HG03175 (cell line): Measurements from ENCODE around the gene COPG1.
"Not testable (repeated sequence)": the region's sequence is repeated elsewhere in the genome, so short reads cannot be mapped to it uniquely, and the experiment has no call there.

ENCODE experiments used
- ATAC-seq: cut with Tn5 transposase; IDR thresholded peaks from one replicate; pipeline ENCODE4 v1.9.1; 2021; ENCODE audit warnings: mild to moderate bottlenecking, moderate library complexity; ENCODE audit not compliant: unreplicated experiment

The COPG1 gene

GRCh38 chr3:129249284-129250065 is at the start of gene COPG1:
Gene COPG1, plus strand, starts transcription at chr3:129249606. Its CDS starts 104 bp downstream, at chr3:129249710.
- peak; percentile 85 for ATAC-seq

DNA sequence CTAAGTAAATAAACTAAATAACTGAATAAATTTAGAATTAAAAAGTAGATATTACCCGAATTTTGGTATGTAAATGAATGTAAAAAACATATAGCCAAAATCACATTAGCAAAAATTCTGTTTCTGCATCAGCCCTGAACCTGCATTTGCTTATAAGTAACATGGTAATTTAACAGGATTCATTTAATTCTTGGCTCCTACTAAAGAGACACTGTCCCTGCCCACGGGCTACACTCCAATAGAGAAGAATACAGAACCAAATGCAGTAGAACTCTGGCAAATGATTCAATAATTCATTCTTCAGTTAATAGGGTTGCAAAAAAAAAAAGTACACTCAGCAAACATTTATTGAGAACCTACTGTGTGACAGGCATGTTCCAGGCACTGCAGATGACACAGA is 44.9 kb upstream of the COPG1 start:
- ATAC-seq = no peak

GRCh38 chr3:129205109-129205832 is 44.1 kb upstream of the COPG1 start:
- no peak for ATAC-seq

DNA sequence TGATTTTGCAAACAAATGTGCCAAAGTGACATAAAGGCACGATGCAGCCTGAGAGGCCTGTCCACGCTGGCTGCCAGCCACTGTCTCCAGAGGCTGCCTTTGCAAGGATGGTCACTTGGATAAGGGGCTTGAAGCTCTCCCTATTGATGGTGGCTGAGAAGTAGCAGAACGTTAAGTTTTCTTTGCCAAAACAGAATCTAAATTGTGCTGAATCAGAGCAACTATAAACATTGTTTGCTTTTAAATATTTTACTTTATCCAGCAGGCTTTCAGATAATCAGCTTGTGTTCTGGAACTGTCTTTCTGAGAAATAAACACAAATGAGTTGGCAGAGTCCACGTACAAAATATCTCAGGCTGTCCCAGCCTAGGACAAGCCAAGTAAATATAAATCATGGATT is 41.9 kb upstream of the COPG1 start:
- no peak for ATAC-seq

- ATAC-seq = no peak
These were observed 38.1 kb upstream of the COPG1 start for GRCh38 chr3:129211345-129211744.

GRCh38 chr3:129211772-129212171 is 37.6 kb upstream of the COPG1 start:
- no peak for ATAC-seq

DNA sequence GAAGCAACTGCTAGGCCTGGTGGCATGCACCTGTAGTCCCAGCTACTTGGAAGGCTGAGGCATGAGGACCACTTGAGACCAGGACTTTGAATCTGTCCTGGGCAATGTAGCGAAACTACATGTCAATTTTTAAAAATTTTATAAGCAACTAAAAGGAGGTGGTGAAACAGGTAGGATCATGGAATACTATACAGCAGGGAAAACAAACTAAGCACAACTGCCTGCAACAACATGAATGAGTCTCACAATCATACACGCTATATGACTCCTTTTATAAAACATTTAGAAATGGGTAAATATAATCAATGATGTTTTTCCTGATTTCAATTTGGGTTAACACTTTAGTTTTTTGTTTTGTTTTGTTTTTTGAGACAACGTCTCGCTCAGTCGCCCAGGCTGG is 36.2 kb upstream of the COPG1 start:
- no peak for ATAC-seq

GRCh38 chr3:129218742-129219141 is 30.7 kb upstream of the COPG1 start:
- ATAC-seq = no peak

GRCh38 chr3:129224387-129224786 is 25.0 kb upstream of the COPG1 start:
- not testable (repeated sequence) for ATAC-seq

DNA sequence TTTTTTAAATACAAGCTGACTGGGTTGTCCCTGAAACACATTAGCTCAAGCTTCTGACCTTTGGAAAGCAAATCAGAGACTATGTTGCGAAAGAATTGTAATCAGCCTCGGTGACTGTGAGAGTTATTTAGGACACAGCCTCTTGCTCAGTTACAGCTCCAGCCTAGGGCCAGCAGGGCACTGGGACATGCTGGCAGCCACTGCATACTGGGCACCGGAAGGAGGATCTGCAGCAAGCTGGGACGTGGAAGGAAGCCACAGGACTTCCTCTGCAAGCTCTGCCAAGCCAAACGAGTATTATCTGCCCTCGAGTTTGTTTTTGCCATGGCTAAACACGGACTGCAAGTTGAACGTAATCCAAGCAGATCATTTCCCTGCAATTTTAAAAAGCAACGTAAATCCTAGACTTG is 24.4 kb upstream of the COPG1 start:
- no peak for ATAC-seq

GRCh38 chr3:129226374-129226773 is 23.0 kb upstream of the COPG1 start:
- ATAC-seq = no peak

DNA sequence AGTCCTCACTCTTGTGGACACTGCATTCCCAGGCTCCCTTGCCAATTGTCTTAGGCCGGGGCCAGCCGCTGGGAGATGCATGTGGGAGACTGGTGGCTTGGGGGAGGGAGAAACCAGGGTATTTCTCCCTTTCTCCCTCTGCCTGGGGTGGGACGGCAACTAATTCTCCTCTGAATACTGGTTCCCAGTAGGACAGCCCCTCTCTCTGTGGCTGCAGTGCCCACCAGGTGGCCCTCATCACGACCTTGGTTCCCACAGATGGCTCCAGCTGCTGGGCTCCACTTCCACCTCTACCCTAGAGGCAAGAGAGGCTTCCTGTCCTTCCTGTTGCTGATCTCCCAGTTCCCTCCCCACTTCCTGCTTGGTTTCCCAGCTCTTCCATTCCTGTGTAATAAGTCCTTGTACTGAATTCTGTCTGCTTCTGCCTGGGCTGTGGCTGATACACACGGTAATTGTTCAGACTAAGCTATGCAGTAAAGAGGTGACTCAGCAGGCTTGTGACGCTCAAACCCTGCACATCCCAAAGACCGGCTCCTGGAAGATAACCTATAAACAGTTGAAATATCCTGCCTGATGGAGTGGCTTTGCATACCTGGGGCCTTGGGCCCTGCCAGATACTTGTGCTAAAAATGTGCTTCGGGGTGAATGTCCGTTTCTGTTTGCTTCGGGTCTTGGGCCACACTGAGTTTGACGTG is 20.4 kb upstream of the COPG1 start:
- no peak for ATAC-seq

DNA sequence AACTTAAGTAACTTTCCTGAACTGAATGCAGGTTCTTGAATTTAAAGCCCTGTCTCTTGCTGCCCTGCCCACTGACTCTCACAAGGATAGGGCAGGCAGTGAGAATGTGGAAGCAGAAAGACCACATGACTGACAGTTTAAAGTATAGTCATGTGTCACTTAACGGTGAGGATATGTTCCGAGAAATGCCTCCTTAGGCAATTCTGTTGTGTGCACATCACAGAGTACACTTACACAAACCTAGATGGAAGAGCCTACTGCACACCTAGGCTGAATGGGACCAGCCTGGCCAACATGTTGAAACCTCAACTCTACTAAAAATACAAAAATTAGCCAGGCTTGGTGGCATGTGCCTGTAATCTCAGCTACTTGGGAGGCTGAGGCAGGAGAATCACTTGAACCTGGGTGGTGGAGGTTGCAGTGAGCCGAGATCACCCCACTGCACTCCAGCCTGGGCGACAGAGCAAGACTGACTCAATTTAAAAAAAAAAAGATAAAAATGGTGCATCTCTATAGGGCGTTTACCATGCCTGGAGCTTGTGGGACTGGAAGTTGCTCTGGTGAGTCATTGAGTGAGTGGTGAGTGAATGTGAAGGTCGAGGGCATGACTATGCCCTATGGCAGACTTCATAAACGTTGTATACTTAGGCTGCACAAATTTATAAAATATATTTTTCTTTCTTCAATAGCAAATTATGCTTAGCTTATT is 18.9 kb upstream of the COPG1 start:
- no peak for ATAC-seq

DNA sequence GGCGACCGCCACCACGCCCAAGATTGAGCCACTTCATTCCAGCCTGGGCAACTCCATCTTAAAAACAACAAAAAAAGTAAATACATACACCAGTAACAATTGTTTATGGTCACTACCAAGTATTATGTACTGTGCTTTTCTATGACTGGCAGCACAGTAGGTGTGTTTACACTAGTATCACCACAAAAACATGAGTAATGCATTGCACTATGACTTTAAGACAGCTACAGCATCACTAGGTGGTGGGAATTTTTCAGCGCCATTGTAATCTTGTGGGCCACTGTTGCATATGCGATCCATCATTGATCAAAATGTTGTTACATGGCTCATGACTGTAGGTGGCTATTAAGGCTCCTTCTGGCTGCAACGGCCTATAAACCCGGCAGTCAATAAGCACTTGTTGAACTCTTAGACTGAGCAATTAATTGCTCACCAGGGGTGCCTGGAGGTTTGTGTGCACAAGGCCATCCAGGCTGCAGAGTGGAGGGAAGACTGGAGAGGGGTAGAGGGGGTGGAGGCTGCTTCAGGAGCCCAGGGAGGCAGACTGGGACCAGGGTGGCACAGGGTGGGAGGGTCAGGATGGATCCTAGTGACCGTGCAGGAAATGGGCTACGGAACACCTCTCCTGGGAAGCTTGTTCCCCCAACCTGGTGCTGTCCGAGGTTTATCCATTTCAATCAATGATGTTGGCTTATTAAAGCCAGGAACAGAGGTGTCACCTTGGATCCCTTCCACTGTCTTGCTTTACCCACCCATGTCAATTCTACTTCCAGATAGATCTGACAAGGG is 17.9 kb upstream of the COPG1 start:
- ATAC-seq = no peak

GRCh38 chr3:129233538-129233937 is 15.9 kb upstream of the COPG1 start:
- peak; percentile 93 for ATAC-seq

DNA sequence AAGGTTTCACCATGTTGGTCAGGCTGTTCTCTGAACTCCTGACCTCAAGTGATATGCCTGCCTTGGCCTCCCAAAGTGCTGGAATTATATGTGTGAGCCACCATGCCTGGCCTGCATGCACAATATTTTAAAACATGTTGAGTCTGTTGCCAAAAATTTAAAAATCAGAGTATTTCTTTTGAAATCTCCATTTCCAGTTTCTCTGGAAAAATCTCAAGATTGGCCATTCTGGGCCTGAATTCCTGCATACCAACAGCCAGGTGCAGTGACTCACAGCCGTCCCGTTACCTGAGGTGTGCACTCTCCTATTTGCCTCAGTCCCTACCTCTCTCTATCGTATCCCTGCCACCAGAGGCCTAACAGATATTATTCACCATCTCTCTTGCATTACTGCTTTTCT is 15.0 kb upstream of the COPG1 start:
- ATAC-seq = no peak

DNA sequence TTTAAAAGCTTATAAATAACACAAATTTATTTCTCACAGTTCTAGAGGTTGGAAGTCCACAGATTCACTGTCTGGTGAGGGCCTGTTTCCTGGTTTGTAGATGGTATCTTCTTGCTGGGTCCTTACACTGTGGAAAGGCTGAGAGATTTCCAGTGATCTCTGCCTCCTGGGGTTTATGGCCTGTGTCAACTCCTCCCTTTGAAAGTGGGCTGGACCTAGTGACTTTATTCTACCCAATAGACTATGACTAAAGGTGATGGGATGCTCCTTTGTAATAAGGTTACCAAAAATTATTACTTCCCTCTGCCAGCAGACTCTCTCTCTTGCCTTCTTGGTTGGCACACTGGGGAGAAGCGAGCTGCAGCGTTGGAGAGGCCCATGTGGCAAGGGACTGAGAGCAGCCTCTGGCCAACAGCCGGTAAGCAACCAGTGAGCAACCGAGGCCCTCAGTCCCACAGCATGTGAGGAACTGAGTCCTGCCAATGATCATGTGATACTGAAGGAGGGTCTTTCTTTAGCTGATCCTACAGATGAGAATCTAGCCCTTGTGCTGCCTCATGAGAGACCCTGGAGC is 14.0 kb upstream of the COPG1 start:
- ATAC-seq = no peak

DNA sequence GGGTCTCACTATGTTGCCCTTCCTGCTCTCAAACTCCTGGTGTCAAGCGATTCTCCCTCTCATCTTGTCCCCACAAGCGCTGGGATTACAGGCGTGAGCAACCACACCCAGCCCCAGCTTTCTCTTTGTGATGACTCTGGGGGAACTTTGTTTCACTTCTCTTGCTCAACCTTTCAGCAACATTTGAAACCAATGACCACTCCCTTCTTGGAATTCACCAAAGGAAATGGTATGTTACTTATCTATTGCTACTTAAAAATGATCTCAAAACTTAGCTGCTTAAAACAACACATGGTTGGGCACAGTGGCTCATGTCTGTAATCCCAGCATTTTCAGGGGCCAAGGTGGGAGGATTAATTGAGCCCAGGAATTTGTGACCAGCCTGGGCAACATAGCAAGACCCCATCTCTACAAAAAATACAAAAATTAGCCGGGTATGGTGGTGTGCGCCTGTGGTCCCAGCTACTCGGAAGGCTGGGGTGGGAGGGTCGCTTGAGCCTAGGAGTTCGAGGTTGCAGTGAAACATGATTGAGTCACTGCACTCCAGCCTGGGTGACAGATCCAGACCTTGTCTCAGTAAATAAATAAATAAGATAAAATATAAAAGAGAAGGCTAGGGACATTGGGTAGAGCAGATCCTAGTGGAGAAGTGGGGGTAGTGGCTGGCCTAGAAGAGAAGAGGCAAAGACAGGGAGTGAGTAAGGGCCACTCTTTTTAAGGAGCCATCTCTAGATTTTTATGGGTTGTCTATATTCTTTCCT is 10.3 kb upstream of the COPG1 start:
- ATAC-seq = no peak

GRCh38 chr3:129239991-129240390 is 9.4 kb upstream of the COPG1 start:
- ATAC-seq = no peak
